ENCODE results near the gene MTRF1L.
A peak's percentile ranks its signal among the peaks of the same experiment; 100 is the strongest.

MTRF1L gene

GRCh38 chr6:152984513-152984872, 18.0 kb downstream of the MTRF1L start:
- H3K27ac ChIP-seq, result peak overlapping the region; percentile 97
- TF ChIP-seq CTCF (IDR thresholded peaks at IDR 0.05) (no peak), ZFX (IDR thresholded peaks at IDR 0.05; ENCODE audit: borderline replicate concordance) (no peak)

- TF ChIP-seq CTCF (IDR thresholded peaks at IDR 0.05) (no peak), ZFX (IDR thresholded peaks at IDR 0.05; ENCODE audit: borderline replicate concordance) (no peak)
- H3K27ac ChIP-seq, result peak overlapping the region; percentile 97
Observed at GRCh38 chr6:152983637-152984512, 18.6 kb downstream of the MTRF1L start.

- TF ChIP-seq ZFX (IDR thresholded peaks at IDR 0.05; ENCODE audit: borderline replicate concordance) (no peak), CTCF (IDR thresholded peaks at IDR 0.05) (no peak)
- H3K27ac ChIP-seq, result peak within 1 kb of the TSS; percentile 97
Observed at GRCh38 chr6:152982904-152983636, 19.4 kb downstream of the MTRF1L start, which contains the start of gene FBXO5. FBXO5 (minus strand) TSS chr6:152983041; CDS start chr6:152982959, 82 bp downstream.

- peak overlapping the region; percentile 97 for H3K27ac ChIP-seq
- TF ChIP-seq ZFX (IDR thresholded peaks at IDR 0.05; ENCODE audit: borderline replicate concordance) (no peak), CTCF (IDR thresholded peaks at IDR 0.05) (no peak)
Observed at GRCh38 chr6:152981989-152982903, 20.3 kb downstream of the MTRF1L start.

- no peak overlapping the region for H3K27ac ChIP-seq
- no peak for TF ChIP-seq ZFX (IDR thresholded peaks at IDR 0.05; ENCODE audit: borderline replicate concordance)
- TF ChIP-seq CTCF (IDR thresholded peaks at IDR 0.05), result no peak
Observed at GRCh38 chr6:152981219-152981618, 21.3 kb downstream of the MTRF1L start.

GRCh38 chr6:152980656-152981055, 21.9 kb downstream of the MTRF1L start:
- TF ChIP-seq CTCF (IDR thresholded peaks at IDR 0.05), result no peak
- no peak overlapping the region for H3K27ac ChIP-seq

Data from 22Rv1 (cell line).